Keratinocyte (primary cell): ENCODE measurements around the gene LHFPL2. TPM values are rescaled to one million over a fixed set of nuclear protein-coding genes. Genes with fewer than 3 reads are reported as not detected.
"Not testable (repeated sequence)": the region's sequence is repeated elsewhere in the genome, so short reads cannot be mapped to it uniquely, and the experiment has no call there.

Experiments used
- DNase-seq: peaks from one replicate; pipeline ENCODE4 v3.0.0-alpha.2; 2011; ENCODE audit warnings: low read depth, missing footprints, low spot score
- FAIRE-seq: peaks from 2 replicates; lab custom pipeline; 2011; peaks lifted over from hg19 to GRCh38; lab: Jason Lieb, UNC
- H2AFZ ChIP-seq: 2 replicates; pipeline ENCODE4 v1.6.0; 2012; ENCODE audit warnings: low read length, control low read depth, inconsistent platforms; ENCODE audit not compliant: control insufficient read depth
- H3K27ac ChIP-seq: 2 replicates; pipeline ENCODE4 v1.5.1; 2011; ENCODE audit warnings: low read length; ENCODE audit not compliant: control insufficient read depth, insufficient read depth
- H3K27me3 ChIP-seq: 3 replicates; pipeline ENCODE4 v1.6.0; 2011; ENCODE audit warnings: low read length; ENCODE audit not compliant: control insufficient read depth, insufficient read depth; ENCODE audit errors: extremely low read depth
- H3K36me3 ChIP-seq, 2 experiments: 2 replicates in 1 of 2; 3 replicates in 1 of 2; pipeline ENCODE4 v1.5.1; 2011; ENCODE audit warnings: low read length in 2 of 2, mild to moderate bottlenecking in 1 of 2; ENCODE audit not compliant: control insufficient read depth in 2 of 2, insufficient read depth in 2 of 2; ENCODE audit errors: extremely low read depth in 1 of 2
- H3K4me1 ChIP-seq: 3 replicates; pipeline ENCODE4 v1.5.1; 2011; ENCODE audit warnings: low read length; ENCODE audit not compliant: control insufficient read depth, insufficient read depth; ENCODE audit errors: extremely low read depth
- H3K4me2 ChIP-seq: 3 replicates; pipeline ENCODE4 v1.6.0; 2011; ENCODE audit warnings: low read depth, low read length; ENCODE audit not compliant: control insufficient read depth, insufficient read depth; ENCODE audit errors: extremely low read depth
- H3K4me3 ChIP-seq, 3 experiments: fragments of 200-600 bp in 1 of 3; sonication (generic) in 1 of 3; 2 replicates in 2 of 3; 3 replicates in 1 of 3; pipeline ENCODE4 v1.5.1; 2011 to 2016; ENCODE audit warnings: low read length in 3 of 3, mild to moderate bottlenecking in 3 of 3, control low read depth in 2 of 3, inconsistent platforms in 1 of 3, low read depth in 1 of 3, mixed read lengths in 1 of 3, mixed run types in 1 of 3, moderate library complexity in 1 of 3; ENCODE audit not compliant: control insufficient read depth in 2 of 3, insufficient read depth in 2 of 3; ENCODE audit errors: extremely low read depth in 1 of 3
- H3K79me2 ChIP-seq: 2 replicates; pipeline ENCODE4 v1.6.0; 2012; ENCODE audit warnings: low read length; ENCODE audit not compliant: control insufficient read depth, insufficient read depth
- H3K9ac ChIP-seq: 3 replicates; pipeline ENCODE4 v1.6.0; 2011; ENCODE audit warnings: low read length; ENCODE audit not compliant: control insufficient read depth, insufficient read depth; ENCODE audit errors: extremely low read depth
- H3K9me1 ChIP-seq: 3 replicates; pipeline ENCODE4 v1.6.0; 2011; ENCODE audit warnings: low read length; ENCODE audit not compliant: control insufficient read depth, insufficient read depth; ENCODE audit errors: extremely low read depth
- H3K9me3 ChIP-seq: 2 replicates; pipeline ENCODE4 v1.5.1; 2012; ENCODE audit warnings: low read depth, low read length; ENCODE audit not compliant: control insufficient read depth
- H4K20me1 ChIP-seq: 3 replicates; pipeline ENCODE4 v1.6.0; 2011; ENCODE audit warnings: low read length; ENCODE audit not compliant: control insufficient read depth, insufficient read depth; ENCODE audit errors: extremely low read depth
- CTCF ChIP-seq, 3 experiments: IDR thresholded peaks in 1 of 3; conservative IDR thresholded peaks in 1 of 3; optimal IDR thresholded peaks in 1 of 3; 2 replicates in 2 of 3; 3 replicates in 1 of 3; pipeline versions ENCODE3 to v1.5.1; 2011; ENCODE audit warnings: low read length in 3 of 3, mild to moderate bottlenecking in 3 of 3, moderate library complexity in 2 of 3, control low read depth in 1 of 3, inconsistent platforms in 1 of 3; ENCODE audit not compliant: insufficient read depth in 2 of 3; ENCODE audit errors: extremely low read depth in 1 of 3
- EZH2 ChIP-seq: IDR thresholded peaks from one replicate; pipeline ENCODE4 v1.6.1; 2012; ENCODE audit warnings: inconsistent platforms, mild to moderate bottlenecking, low read length, moderate library complexity
- dilution Hi-C: fragments of 300-500 bp; cut with MboI; formaldehyde crosslinking; loops from one replicate; pipeline ENCODE4 v1.7.0; 2020; ENCODE audit warnings: low sequenced_read_pairs; ENCODE audit not compliant: extremely low pct_ligation_motif_present
- polyA plus RNA-seq, 5 experiments: library from polyadenylated mRNA; depleted of rRNA in 3 of 5; stranded (reverse) in 3 of 5; stranded (forward) in 1 of 5; unstranded in 1 of 5; fragments of >200 nt; gene quantifications; 1 replicate in 1 of 5; 2 replicates in 3 of 5; 3 replicates in 1 of 5; pipeline versions ENCODE4 v1.2.1 to v1.2.3, GENCODE V29; 2011 to 2012; ENCODE audit warnings: missing spikeins in 2 of 5, low read depth in 1 of 5, low replicate concordance in 1 of 5

Gene LHFPL2
- polyA plus RNA-seq, 1 donor (not counting 4 experiments of a cell fraction or from before 2014, with no cell fraction given): 11.4 TPM

GRCh38 chr5:78622302-78622971 is 26.1 kb downstream of the LHFPL2 start:
- Histone ChIP-seq H3K36me3 (peaks cover 22 to 26% of the 10 kb centered on the region in 2 experiments), H3K9me3 (peaks cover 3% of the 10 kb centered on the region), H3K27me3 (no peaks in the 10 kb centered on the region), H4K20me1 (no peaks in the 10 kb centered on the region), H3K4me1 (no peaks in the 10 kb centered on the region), H3K9me1 (no peaks in the 10 kb centered on the region), H3K79me2 (peaks cover 11% of the 10 kb centered on the region), H3K4me3 (no peak overlapping the region), H3K27ac (no peak overlapping the region), H3K9ac (no peak overlapping the region), H2AFZ (no peak overlapping the region), H3K4me2 (no peak overlapping the region)
- FAIRE-seq (no peak), DNase-seq (no peak)
- dilution Hi-C loops: no loop called here
- TF ChIP-seq EZH2: no peak
- no peak for TF ChIP-seq CTCF (optimal IDR thresholded peaks at IDR 0.05 in 1 of 3, IDR thresholded peaks at IDR 0.05 in 1 of 3, conservative IDR thresholded peaks at IDR 0.05 in 1 of 3; ENCODE audit: extremely low read depth in 1 of 3, insufficient read depth in 2 of 3, low read length in 3 of 3)

GRCh38 chr5:78621291-78621738 is 27.3 kb downstream of the LHFPL2 start:
- Histone ChIP-seq H3K9me3 (peaks cover 3% of the 10 kb centered on the region), H3K9me1 (peaks cover 3% of the 10 kb centered on the region), H3K4me3 (no peak overlapping the region), H3K36me3 (peaks cover 17 to 23% of the 10 kb centered on the region in 2 experiments), H3K4me1 (peaks cover 2% of the 10 kb centered on the region), H3K4me2 (no peak overlapping the region), H3K9ac (no peak overlapping the region), H3K79me2 (peaks cover 11% of the 10 kb centered on the region), H3K27me3 (no peaks in the 10 kb centered on the region), H4K20me1 (peaks cover 3% of the 10 kb centered on the region), H2AFZ (no peak overlapping the region), H3K27ac (no peak overlapping the region)
- dilution Hi-C loops: no loop called here
- DNase-seq (no peak), FAIRE-seq (no peak)
- TF ChIP-seq EZH2: no peak
- TF ChIP-seq CTCF (optimal IDR thresholded peaks at IDR 0.05 in 1 of 3, IDR thresholded peaks at IDR 0.05 in 1 of 3, conservative IDR thresholded peaks at IDR 0.05 in 1 of 3; ENCODE audit: extremely low read depth in 1 of 3, insufficient read depth in 2 of 3, low read length in 3 of 3): no peak

GRCh38 chr5:78620119-78620518 is 28.5 kb downstream of the LHFPL2 start:
- FAIRE-seq, H3K9ac ChIP-seq, H3K4me1 ChIP-seq, H2AFZ ChIP-seq, H4K20me1 ChIP-seq, H3K27ac ChIP-seq, H3K4me2 ChIP-seq, H3K9me1 ChIP-seq, dilution Hi-C loops, H3K9me3 ChIP-seq, DNase-seq, H3K27me3 ChIP-seq, H3K4me3 ChIP-seq: not testable (repeated sequence)
- Histone ChIP-seq H3K36me3 (peaks cover 16 to 21% of the 10 kb centered on the region in 2 experiments), H3K79me2 (peaks cover 12% of the 10 kb centered on the region)
